Right ventricle myocardium superior (tissue), 1 donor: ENCODE data around the gene NUDT5. TPM values are rescaled to one million over a fixed set of nuclear protein-coding genes. Genes with fewer than 3 reads are reported as not detected.

ENCODE experiments used
- ATAC-seq: fragments of 200-7000 bp; cut with Tn5 transposase; one replicate; pipeline ENCODE4 v1.9.1; 2020; ENCODE audit warnings: mild to moderate bottlenecking; ENCODE audit not compliant: poor library complexity
- DNase-seq: peaks from one replicate; pipeline ENCODE4 v3.0.0-alpha.2; 2020
- intact Hi-C: fragments of 100-400 bp; cut with DNase I; formaldehyde crosslinking; loops from one replicate; pipeline ENCODE4 v1.11.2; 2022
- microRNA-seq: library from miRNA; unstranded; fragments of <30 nt; microRNA quantifications from one replicate; pipeline ENCODE4 v1.2.0, GENCODE V29; 2020
- total RNA-seq: library from RNA; stranded (reverse); fragmentation: NEBNext Ultra II Directional; extraction: Animal tissue kit (Norgen Biotek cat#: 25700); gene quantifications from one replicate; pipeline ENCODE4 v1.2.1, GENCODE V29; 2021
- donor health status: DM: no; HTN: yes; CAD: no; lungs with severe emphysema.

The NUDT5 gene
- total RNA-seq, 1 donor from 2014 or later, result 10.0 TPM

GRCh38 chr10:12121673-12122072, 74.0 kb downstream of the NUDT5 start:
- DNase-seq (no peak), ATAC-seq (no peak)
- intact Hi-C loops, result no loop called here

Small RNAs within 50 kb of the gene (microRNA-seq; reads per million reads assigned to microRNA genes)
- gene MIR548AK, result not detected

Other genes with a start within 250 kb of the NUDT5 start
- 19.8 TPM for gene UPF2, start 153.1 kb downstream of the NUDT5 start, total RNA-seq
- gene DHTKD1, start 126.9 kb downstream of the NUDT5 start, total RNA-seq, result 22.8 TPM
- 9.7 TPM for gene SEC61A2, start 66.2 kb downstream of the NUDT5 start, total RNA-seq
- gene CDC123, start 297 bp upstream of the NUDT5 start, total RNA-seq, result 49.5 TPM
- 6.5 TPM for gene CAMK1D, start 153.7 kb upstream of the NUDT5 start, total RNA-seq